ENCODE data around the gene PLCL1.

Gene PLCL1

DNA sequence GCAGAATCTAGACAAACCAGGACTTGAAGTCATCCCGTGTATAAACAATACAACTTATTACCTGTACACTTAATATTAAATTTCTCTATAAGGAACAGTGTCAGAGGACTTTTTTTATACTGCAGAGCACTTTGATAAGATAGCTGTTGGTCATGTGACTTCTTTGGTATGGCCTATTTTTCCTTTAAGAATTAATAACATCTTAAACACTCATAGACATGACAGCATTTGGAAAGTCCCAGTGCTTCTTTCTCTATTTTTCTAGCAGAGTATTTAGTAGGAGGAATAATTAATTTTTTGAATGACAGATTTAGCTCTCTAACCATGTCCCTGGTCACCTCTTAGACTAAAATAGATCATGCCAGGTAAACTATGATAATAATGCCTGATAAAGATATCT, 59.4 kb downstream of the PLCL1 start:
- TF ChIP-seq, protein P1, sequence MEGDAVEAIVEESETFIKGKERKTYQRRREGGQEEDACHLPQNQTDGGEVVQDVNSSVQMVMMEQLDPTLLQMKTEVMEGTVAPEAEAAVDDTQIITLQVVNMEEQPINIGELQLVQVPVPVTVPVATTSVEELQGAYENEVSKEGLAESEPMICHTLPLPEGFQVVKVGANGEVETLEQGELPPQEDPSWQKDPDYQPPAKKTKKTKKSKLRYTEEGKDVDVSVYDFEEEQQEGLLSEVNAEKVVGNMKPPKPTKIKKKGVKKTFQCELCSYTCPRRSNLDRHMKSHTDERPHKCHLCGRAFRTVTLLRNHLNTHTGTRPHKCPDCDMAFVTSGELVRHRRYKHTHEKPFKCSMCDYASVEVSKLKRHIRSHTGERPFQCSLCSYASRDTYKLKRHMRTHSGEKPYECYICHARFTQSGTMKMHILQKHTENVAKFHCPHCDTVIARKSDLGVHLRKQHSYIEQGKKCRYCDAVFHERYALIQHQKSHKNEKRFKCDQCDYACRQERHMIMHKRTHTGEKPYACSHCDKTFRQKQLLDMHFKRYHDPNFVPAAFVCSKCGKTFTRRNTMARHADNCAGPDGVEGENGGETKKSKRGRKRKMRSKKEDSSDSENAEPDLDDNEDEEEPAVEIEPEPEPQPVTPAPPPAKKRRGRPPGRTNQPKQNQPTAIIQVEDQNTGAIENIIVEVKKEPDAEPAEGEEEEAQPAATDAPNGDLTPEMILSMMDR (IDR thresholded peaks at IDR 0.05; ENCODE audit: control insufficient read depth, extremely low read depth, insufficient read depth) = no peak
- H3K4me3 ChIP-seq (ENCODE audit: low read depth, low read length) = no peak overlapping the region
- DNase-seq (ENCODE audit: low read depth) = no peak

DNA sequence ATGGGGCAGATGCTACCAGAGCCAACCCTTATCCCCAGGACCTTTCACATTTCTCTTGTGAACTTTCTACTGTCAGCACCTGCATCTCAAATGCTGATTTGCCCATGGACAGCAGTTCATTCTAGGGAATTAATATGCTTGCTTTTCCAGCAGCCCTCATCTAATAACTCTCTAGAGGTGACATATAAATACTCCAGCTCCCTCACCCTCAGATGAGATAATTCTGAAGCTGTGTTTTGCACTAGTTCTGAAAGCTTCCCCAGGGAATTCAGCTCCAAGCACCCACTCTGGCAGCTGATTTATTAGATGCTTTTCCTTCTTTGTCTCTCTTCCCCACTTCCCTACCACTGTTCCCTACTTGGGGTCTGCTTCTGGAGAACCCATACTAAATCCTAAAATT, 62.1 kb downstream of the PLCL1 start:
- TF ChIP-seq, protein P1 (IDR thresholded peaks at IDR 0.05; ENCODE audit: control insufficient read depth, extremely low read depth, insufficient read depth) = no peak
- DNase-seq (ENCODE audit: low read depth) = no peak
- H3K4me3 ChIP-seq (ENCODE audit: low read depth, low read length) = no peak overlapping the region

DNA sequence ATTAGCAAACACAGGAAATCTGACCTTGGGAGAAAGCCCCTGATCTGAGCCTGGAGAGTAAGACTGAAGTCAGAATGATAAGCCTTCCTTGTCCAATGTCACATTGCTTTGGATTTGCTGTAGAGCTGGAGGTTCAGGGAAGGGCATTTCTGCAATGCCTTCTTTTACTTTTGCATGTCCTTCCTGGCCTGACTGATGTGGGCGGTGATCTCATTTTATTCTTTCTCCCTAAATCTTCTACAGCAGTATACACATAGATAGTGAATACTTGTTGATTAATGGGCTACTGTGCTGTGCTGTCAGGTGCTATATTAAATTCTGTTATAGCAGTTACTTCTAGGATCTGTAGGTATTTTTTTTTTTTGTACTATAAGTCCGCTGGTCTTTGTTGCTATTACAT, 62.6 kb downstream of the PLCL1 start:
- H3K4me3 ChIP-seq (ENCODE audit: low read depth, low read length) = no peak overlapping the region
- no peak for DNase-seq (ENCODE audit: low read depth)
- TF ChIP-seq, protein P1 (IDR thresholded peaks at IDR 0.05; ENCODE audit: control insufficient read depth, extremely low read depth, insufficient read depth) = no peak

DNA sequence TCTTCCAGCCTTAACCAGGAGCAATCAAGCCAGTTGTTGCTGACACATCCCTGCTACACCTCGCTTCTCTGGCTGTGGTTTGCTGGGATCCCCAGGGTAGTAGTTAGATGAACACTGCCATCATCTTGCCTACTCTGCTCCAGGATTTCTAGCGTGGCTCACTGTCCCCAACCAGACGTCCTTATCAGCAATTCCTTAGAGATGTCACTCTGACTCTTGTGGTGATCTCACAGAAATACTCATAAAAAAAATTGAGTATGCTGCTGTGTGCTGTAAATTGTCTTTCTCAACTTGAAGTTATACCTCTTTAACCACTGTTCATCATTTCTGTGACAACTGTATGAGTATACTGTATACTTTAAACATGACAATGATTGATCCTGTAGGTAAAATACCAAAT, 63.2 kb downstream of the PLCL1 start:
- H3K4me3 ChIP-seq (ENCODE audit: low read depth, low read length) = no peak overlapping the region
- no peak for DNase-seq (ENCODE audit: low read depth)
- TF ChIP-seq, protein P1 (IDR thresholded peaks at IDR 0.05; ENCODE audit: control insufficient read depth, extremely low read depth, insufficient read depth) = no peak

DNA sequence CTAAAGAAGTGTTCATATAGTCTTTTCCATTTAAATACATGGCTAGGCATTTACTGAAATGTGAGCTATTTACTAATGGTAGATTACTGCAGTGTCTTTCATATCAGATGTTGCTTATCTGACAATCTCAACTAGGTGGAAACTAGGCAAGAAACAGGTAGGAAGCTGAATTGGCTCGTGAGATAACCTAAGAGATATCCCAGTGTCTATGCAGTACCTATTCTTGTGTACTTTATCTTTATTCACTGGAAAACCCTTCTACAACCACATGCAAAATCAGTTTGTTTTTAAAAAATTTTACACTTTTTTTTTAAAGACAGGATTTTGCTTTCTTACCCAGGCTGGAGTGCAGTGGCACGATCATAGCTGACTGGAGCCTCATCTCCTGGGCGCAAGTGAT, 63.8 kb downstream of the PLCL1 start:
- TF ChIP-seq, protein P1 (IDR thresholded peaks at IDR 0.05; ENCODE audit: control insufficient read depth, extremely low read depth, insufficient read depth) = no peak
- DNase-seq (ENCODE audit: low read depth) = no peak
- no peak overlapping the region for H3K4me3 ChIP-seq (ENCODE audit: low read depth, low read length)

DNA sequence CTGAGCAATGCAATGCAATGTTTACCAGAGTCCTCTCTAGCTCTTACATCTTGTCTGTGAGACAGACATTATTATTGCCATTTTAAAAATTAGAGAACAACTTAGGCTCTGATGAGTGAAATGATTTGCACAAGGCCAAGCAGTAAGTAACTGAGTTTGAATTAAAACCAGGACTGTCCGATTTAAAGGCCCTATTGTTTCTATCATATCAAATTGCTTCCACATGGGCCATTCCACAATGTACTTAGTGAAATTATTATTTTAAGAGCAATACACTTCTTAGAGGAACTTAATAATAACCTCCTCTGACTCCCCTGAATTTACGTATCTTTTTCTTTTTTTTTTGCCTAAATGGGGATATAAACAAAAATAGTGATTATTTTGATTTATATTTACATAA, 64.6 kb downstream of the PLCL1 start:
- no peak overlapping the region for H3K4me3 ChIP-seq (ENCODE audit: low read depth, low read length)
- DNase-seq (ENCODE audit: low read depth) = no peak
- TF ChIP-seq, protein P1 (IDR thresholded peaks at IDR 0.05; ENCODE audit: control insufficient read depth, extremely low read depth, insufficient read depth) = no peak

DNA sequence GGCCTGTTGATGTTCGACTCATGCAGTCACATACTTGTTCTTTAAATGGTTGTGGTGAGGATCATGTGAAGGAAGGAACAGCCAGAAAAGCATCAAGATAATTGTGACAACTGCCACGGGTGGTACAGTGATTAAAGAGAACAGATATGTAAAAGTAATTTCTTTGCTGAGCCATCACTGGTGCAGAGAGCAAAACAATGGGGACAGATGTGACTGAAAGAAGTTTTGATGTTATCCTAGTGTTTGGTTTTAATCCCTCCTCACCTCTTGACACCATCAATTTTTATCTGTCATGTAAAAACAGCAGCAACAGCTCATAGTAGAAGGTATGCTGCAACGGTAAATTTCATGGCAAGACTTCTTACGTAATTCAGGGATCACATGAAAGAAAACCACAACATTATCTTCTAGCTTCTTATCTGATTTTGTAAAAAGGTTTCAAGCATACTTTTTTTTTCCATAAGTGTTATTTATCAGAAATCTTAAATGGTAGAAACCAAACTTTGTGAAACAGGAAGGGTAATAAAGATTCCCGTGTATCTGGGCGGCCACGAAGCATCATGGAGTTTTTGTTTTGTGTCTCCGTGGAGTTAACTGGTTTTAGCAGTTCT, 65.2 kb downstream of the PLCL1 start:
- DNase-seq (ENCODE audit: low read depth) = no peak
- H3K4me3 ChIP-seq (ENCODE audit: low read depth, low read length) = no peak overlapping the region
- TF ChIP-seq, protein P1 (IDR thresholded peaks at IDR 0.05; ENCODE audit: control insufficient read depth, extremely low read depth, insufficient read depth) = no peak
